Breast epithelium (tissue), 3 donors: ENCODE results near the gene MXRA8.

ENCODE experiments used
- POLR2AphosphoS5 ChIP-seq, 3 donors: sonication (generic); formaldehyde crosslinking; IDR thresholded peaks; one replicate each; pipeline ENCODE4 v1.6.1; 2017; ENCODE audit warnings: antibody characterized with exemption in 3 of 3
- TF ChIP-seq, protein P1 (sequence below), 3 donors: fragments of 450-650 bp; IDR thresholded peaks; one replicate each; pipeline ENCODE4 v1.5.1; 2016 to 2017; ENCODE audit warnings: antibody characterized with exemption in 3 of 3, mild to moderate bottlenecking in 3 of 3, moderate library complexity in 3 of 3

DNA sequence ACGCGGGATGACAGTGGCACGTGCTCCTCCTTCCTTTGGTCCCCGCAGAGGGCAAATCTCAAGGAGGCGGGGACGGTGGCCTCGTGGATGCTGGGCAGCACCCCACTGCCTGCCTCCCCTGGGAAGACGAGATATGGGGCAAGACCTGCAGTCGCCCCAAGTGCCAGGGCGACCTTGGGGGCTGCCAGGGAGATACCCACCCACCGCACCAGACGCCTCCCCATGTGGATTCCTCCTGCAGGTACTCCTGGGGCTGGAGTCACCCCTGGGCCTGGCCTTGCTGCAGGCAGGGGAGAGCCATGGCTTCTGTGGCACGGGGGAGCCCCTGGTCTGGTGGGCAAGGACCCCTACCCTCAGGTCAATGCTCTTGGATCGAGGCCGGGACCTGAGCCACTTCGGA, 22.5 kb upstream of the MXRA8 start:
- no peak for TF ChIP-seq POLR2AphosphoS5 (IDR thresholded peaks at IDR 0.05)
- TF ChIP-seq, protein P1, sequence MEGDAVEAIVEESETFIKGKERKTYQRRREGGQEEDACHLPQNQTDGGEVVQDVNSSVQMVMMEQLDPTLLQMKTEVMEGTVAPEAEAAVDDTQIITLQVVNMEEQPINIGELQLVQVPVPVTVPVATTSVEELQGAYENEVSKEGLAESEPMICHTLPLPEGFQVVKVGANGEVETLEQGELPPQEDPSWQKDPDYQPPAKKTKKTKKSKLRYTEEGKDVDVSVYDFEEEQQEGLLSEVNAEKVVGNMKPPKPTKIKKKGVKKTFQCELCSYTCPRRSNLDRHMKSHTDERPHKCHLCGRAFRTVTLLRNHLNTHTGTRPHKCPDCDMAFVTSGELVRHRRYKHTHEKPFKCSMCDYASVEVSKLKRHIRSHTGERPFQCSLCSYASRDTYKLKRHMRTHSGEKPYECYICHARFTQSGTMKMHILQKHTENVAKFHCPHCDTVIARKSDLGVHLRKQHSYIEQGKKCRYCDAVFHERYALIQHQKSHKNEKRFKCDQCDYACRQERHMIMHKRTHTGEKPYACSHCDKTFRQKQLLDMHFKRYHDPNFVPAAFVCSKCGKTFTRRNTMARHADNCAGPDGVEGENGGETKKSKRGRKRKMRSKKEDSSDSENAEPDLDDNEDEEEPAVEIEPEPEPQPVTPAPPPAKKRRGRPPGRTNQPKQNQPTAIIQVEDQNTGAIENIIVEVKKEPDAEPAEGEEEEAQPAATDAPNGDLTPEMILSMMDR (IDR thresholded peaks at IDR 0.05), result no peak
